ENCODE results near the gene GUCY2D.
A peak's percentile ranks its signal among the peaks of the same experiment; 100 is the strongest.

GUCY2D gene

GRCh38 chr17:7995724-7996123, 6.7 kb upstream of the GUCY2D start:
- peaks cover 4% of the 10 kb centered on the region for H3K9me3 Mint-ChIP-seq
- H3K27ac Mint-ChIP-seq: no peak overlapping the region
- no peak for TF ChIP-seq CTCF (IDR thresholded peaks at IDR 0.05)
- H3K36me3 Mint-ChIP-seq (ENCODE audit: low read depth): no peaks in the 10 kb centered on the region
- no peak for DNase-seq
- H3K4me1 Mint-ChIP-seq: no peaks in the 10 kb centered on the region
- H3K27me3 Mint-ChIP-seq (ENCODE audit: low read depth, poor library complexity): peaks cover 73% of the 10 kb centered on the region
- no peak overlapping the region for H3K4me3 Mint-ChIP-seq

GRCh38 chr17:7997186-7997585, 5.2 kb upstream of the GUCY2D start:
- no peaks in the 10 kb centered on the region for H3K36me3 Mint-ChIP-seq (ENCODE audit: low read depth)
- no peak overlapping the region for H3K4me3 Mint-ChIP-seq
- no peak for DNase-seq
- peak; percentile 25 for TF ChIP-seq CTCF (IDR thresholded peaks at IDR 0.05)
- peaks cover 5% of the 10 kb centered on the region for H3K4me1 Mint-ChIP-seq
- H3K9me3 Mint-ChIP-seq: peaks cover 12% of the 10 kb centered on the region
- no peak overlapping the region for H3K27ac Mint-ChIP-seq
- peaks cover 81% of the 10 kb centered on the region for H3K27me3 Mint-ChIP-seq (ENCODE audit: low read depth, poor library complexity)

GRCh38 chr17:8002721-8003593, 542 bp downstream of the GUCY2D start:
- peaks cover 12% of the 10 kb centered on the region for H3K9me3 Mint-ChIP-seq
- H3K4me3 Mint-ChIP-seq: no peak overlapping the region
- DNase-seq: no peak
- no peak for TF ChIP-seq CTCF (IDR thresholded peaks at IDR 0.05)
- H3K4me1 Mint-ChIP-seq: peaks cover 15% of the 10 kb centered on the region
- H3K27ac Mint-ChIP-seq: no peak overlapping the region
- H3K36me3 Mint-ChIP-seq (ENCODE audit: low read depth): no peaks in the 10 kb centered on the region
- H3K27me3 Mint-ChIP-seq (ENCODE audit: low read depth, poor library complexity): peaks cover 80% of the 10 kb centered on the region

GRCh38 chr17:8003594-8004181, 1.3 kb downstream of the GUCY2D start:
- Mint-ChIP-seq H3K9me3 (peaks cover 12% of the 10 kb centered on the region), H3K27ac (no peak overlapping the region), H3K4me1 (peaks cover 15% of the 10 kb centered on the region), H3K27me3 (ENCODE audit: low read depth, poor library complexity) (peaks cover 78% of the 10 kb centered on the region), H3K36me3 (ENCODE audit: low read depth) (no peaks in the 10 kb centered on the region), H3K4me3 (no peak overlapping the region)
- no peak for TF ChIP-seq CTCF (IDR thresholded peaks at IDR 0.05)
- no peak for DNase-seq

- Mint-ChIP-seq H3K36me3 (ENCODE audit: low read depth) (no peaks in the 10 kb centered on the region), H3K9me3 (peaks cover 12% of the 10 kb centered on the region), H3K27ac (peak overlapping the region; percentile 29), H3K4me1 (peaks cover 15% of the 10 kb centered on the region), H3K4me3 (no peak overlapping the region), H3K27me3 (ENCODE audit: low read depth, poor library complexity) (peaks cover 77% of the 10 kb centered on the region)
- DNase-seq: no peak
- TF ChIP-seq CTCF (IDR thresholded peaks at IDR 0.05): no peak
Measured at GRCh38 chr17:8004899-8005298, 2.5 kb downstream of the GUCY2D start.

All from nephron progenitor cell (in vitro differentiated cells).